ENCODE data around the gene CMTM4.
"Not testable (repeated sequence)": the region's sequence is repeated elsewhere in the genome, so short reads cannot be mapped to it uniquely, and the experiment has no call there.

Gene CMTM4

GRCh38 chr16:66592241-66592640 is 104.3 kb downstream of the CMTM4 start:
- no peak for DNase-seq (ENCODE audit: low read depth)

- DNase-seq (ENCODE audit: low read depth) = no peak
Measured at GRCh38 chr16:66591018-66591417, 105.5 kb downstream of the CMTM4 start.

- no peak for DNase-seq (ENCODE audit: low read depth)
Measured at GRCh38 chr16:66590322-66590721, 106.2 kb downstream of the CMTM4 start.

- DNase-seq (ENCODE audit: low read depth) = peak; percentile 40
Measured at GRCh38 chr16:66588981-66589713, 107.4 kb downstream of the CMTM4 start.

GRCh38 chr16:66587881-66588600 is 108.5 kb downstream of the CMTM4 start:
- no peak for DNase-seq (ENCODE audit: low read depth)

GRCh38 chr16:66585481-66586239 is 110.9 kb downstream of the CMTM4 start:
- DNase-seq (ENCODE audit: low read depth) = no peak

GRCh38 chr16:66581246-66581952 is 115.1 kb downstream of the CMTM4 start:
- DNase-seq (ENCODE audit: low read depth) = no peak

GRCh38 chr16:66580605-66581209 is 115.8 kb downstream of the CMTM4 start:
- DNase-seq (ENCODE audit: low read depth) = no peak

GRCh38 chr16:66578651-66579531 is 117.7 kb downstream of the CMTM4 start, which contains the start of gene CMTM2:
Gene CMTM2, plus strand, starts transcription at chr16:66579463. Its CDS starts 145 bp downstream, at chr16:66579608.
- DNase-seq (ENCODE audit: low read depth) = no peak

GRCh38 chr16:66576296-66576695 is 120.2 kb downstream of the CMTM4 start:
- no peak for DNase-seq (ENCODE audit: low read depth)

- no peak for DNase-seq (ENCODE audit: low read depth)
Measured at GRCh38 chr16:66575060-66575459, 121.5 kb downstream of the CMTM4 start.

GRCh38 chr16:66574531-66574930 is 122.0 kb downstream of the CMTM4 start:
- no peak for DNase-seq (ENCODE audit: low read depth)

GRCh38 chr16:66574081-66574480 is 122.5 kb downstream of the CMTM4 start:
- no peak for DNase-seq (ENCODE audit: low read depth)

- no peak for DNase-seq (ENCODE audit: low read depth)
Measured at GRCh38 chr16:66572356-66572755, 124.2 kb downstream of the CMTM4 start.

GRCh38 chr16:66569827-66570405 is 126.6 kb downstream of the CMTM4 start:
- no peak for DNase-seq (ENCODE audit: low read depth)

GRCh38 chr16:66569131-66569530 is 127.4 kb downstream of the CMTM4 start:
- DNase-seq (ENCODE audit: low read depth) = no peak

GRCh38 chr16:66568355-66568754 is 128.2 kb downstream of the CMTM4 start:
- DNase-seq (ENCODE audit: low read depth) = no peak

GRCh38 chr16:66567270-66567669 is 129.3 kb downstream of the CMTM4 start:
- not testable (repeated sequence) for DNase-seq (ENCODE audit: low read depth)

GRCh38 chr16:66566051-66566901 is 130.3 kb downstream of the CMTM4 start, which contains the start of gene CMTM1:
Gene CMTM1, plus strand, starts transcription at chr16:66566439. Its CDS starts 75 bp downstream, at chr16:66566514.
- no peak for DNase-seq (ENCODE audit: low read depth)
